ENCODE results near the gene ARL5C. TPM values are rescaled to one million over a fixed set of nuclear protein-coding genes. Genes with fewer than 3 reads are reported as not detected.

Gene ARL5C
- total RNA-seq, 1 experiment from 2014 or later = not detected

DNA sequence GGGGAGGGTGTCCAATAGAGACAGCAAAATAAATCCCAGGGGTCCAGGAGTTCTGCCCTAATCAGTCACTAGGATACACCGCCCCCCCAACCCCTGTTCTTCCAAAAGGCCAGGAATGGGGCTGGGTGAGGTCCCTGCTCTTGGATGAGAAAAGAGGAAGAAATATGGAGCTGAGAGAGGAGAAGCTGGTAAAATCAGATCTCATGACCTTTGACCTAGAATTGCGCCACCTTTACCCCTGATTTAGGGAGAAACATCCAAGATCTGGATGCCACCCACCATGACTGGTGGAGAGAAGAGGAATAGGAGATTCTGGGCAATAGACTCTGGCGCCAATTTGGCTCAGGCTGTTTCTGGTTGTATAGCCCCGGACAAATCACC, 32.2 kb upstream of the ARL5C start (continued):
- TF ChIP-seq ZNF671 (CRISPR knock-in tag; IDR thresholded peaks at IDR 0.05) = no peak
- no peak for TF ChIP-seq RORB (CRISPR knock-in tag; IDR thresholded peaks at IDR 0.05)
- no peak for TF ChIP-seq ZNF232 (CRISPR knock-in tag; IDR thresholded peaks at IDR 0.05)
- TF ChIP-seq, protein P1, sequence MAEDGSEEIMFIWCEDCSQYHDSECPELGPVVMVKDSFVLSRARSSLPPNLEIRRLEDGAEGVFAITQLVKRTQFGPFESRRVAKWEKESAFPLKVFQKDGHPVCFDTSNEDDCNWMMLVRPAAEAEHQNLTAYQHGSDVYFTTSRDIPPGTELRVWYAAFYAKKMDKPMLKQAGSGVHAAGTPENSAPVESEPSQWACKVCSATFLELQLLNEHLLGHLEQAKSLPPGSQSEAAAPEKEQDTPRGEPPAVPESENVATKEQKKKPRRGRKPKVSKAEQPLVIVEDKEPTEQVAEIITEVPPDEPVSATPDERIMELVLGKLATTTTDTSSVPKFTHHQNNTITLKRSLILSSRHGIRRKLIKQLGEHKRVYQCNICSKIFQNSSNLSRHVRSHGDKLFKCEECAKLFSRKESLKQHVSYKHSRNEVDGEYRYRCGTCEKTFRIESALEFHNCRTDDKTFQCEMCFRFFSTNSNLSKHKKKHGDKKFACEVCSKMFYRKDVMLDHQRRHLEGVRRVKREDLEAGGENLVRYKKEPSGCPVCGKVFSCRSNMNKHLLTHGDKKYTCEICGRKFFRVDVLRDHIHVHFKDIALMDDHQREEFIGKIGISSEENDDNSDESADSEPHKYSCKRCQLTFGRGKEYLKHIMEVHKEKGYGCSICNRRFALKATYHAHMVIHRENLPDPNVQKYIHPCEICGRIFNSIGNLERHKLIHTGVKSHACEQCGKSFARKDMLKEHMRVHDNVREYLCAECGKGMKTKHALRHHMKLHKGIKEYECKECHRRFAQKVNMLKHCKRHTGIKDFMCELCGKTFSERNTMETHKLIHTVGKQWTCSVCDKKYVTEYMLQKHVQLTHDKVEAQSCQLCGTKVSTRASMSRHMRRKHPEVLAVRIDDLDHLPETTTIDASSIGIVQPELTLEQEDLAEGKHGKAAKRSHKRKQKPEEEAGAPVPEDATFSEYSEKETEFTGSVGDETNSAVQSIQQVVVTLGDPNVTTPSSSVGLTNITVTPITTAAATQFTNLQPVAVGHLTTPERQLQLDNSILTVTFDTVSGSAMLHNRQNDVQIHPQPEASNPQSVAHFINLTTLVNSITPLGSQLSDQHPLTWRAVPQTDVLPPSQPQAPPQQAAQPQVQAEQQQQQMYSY (CRISPR knock-in tag; IDR thresholded peaks at IDR 0.05) = no peak
- no peak for TF ChIP-seq RELA (CRISPR knock-in tag; IDR thresholded peaks at IDR 0.05; ENCODE audit: borderline replicate concordance)
- no peak for TF ChIP-seq JUN (CRISPR knock-in tag; IDR thresholded peaks at IDR 0.05)
- TF ChIP-seq, protein P2, sequence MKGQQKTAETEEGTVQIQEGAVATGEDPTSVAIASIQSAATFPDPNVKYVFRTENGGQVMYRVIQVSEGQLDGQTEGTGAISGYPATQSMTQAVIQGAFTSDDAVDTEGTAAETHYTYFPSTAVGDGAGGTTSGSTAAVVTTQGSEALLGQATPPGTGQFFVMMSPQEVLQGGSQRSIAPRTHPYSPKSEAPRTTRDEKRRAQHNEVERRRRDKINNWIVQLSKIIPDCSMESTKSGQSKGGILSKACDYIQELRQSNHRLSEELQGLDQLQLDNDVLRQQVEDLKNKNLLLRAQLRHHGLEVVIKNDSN (CRISPR knock-in tag; IDR thresholded peaks at IDR 0.05) = no peak
- TF ChIP-seq, protein P3, sequence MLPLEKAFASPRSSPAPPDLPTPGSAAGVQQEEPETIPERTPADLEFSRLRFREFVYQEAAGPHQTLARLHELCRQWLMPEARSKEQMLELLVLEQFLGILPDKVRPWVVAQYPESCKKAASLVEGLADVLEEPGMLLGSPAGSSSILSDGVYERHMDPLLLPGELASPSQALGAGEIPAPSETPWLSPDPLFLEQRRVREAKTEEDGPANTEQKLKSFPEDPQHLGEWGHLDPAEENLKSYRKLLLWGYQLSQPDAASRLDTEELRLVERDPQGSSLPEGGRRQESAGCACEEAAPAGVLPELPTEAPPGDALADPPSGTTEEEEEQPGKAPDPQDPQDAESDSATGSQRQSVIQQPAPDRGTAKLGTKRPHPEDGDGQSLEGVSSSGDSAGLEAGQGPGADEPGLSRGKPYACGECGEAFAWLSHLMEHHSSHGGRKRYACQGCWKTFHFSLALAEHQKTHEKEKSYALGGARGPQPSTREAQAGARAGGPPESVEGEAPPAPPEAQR (CRISPR knock-in tag; IDR thresholded peaks at IDR 0.05) = no peak
- TF ChIP-seq, protein P4, sequence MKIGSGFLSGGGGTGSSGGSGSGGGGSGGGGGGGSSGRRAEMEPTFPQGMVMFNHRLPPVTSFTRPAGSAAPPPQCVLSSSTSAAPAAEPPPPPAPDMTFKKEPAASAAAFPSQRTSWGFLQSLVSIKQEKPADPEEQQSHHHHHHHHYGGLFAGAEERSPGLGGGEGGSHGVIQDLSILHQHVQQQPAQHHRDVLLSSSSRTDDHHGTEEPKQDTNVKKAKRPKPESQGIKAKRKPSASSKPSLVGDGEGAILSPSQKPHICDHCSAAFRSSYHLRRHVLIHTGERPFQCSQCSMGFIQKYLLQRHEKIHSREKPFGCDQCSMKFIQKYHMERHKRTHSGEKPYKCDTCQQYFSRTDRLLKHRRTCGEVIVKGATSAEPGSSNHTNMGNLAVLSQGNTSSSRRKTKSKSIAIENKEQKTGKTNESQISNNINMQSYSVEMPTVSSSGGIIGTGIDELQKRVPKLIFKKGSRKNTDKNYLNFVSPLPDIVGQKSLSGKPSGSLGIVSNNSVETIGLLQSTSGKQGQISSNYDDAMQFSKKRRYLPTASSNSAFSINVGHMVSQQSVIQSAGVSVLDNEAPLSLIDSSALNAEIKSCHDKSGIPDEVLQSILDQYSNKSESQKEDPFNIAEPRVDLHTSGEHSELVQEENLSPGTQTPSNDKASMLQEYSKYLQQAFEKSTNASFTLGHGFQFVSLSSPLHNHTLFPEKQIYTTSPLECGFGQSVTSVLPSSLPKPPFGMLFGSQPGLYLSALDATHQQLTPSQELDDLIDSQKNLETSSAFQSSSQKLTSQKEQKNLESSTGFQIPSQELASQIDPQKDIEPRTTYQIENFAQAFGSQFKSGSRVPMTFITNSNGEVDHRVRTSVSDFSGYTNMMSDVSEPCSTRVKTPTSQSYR (CRISPR knock-in tag; IDR thresholded peaks at IDR 0.05) = no peak
- no peak for TF ChIP-seq SMAD4 (CRISPR knock-in tag; IDR thresholded peaks at IDR 0.05)
- TF ChIP-seq SMAD3 (CRISPR knock-in tag; IDR thresholded peaks at IDR 0.05; ENCODE audit: borderline replicate concordance) = no peak
- no peak for TF ChIP-seq CBFB (CRISPR knock-in tag; IDR thresholded peaks at IDR 0.05; ENCODE audit: low read depth)

DNA sequence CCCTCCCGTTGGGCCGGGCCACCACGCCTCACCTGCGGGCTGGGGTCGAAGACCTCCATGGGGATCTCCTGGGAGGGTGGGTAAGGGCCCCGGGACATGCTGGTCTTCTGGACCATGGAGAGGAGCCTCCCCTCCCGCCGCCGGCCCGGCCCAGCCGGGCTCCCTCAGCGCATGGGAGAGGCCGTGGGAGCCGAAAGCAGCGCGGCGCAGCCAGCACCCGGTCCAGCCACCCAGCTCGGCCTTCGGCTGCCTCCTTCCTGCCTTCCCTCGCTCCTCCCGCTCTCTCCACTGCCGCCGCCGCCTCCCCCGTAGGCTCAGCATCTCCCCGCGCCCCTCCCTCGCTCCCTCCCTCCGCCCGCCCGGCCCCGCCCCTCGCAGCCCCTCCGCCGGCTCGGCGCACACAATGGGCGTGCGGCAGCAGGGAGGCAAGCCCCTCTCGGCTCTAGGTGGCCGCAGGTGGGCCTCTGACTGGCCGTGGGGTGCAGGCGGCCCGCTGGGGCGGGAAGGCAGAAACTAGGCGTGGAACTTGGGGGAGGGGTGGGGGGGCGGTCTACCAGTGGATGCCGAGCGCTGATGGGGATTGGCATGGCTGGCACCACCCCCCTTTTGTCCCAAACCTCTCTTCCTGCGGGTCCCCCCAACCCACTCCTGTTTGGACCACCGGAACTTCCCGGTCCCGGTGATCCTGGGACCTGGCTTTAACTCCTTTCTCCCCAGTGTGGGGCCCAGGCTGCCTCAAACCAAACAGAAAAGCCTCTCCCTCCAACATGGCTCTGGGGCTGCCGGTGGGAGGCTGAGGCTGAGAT, 31.6 kb upstream of the ARL5C start, which contains the start of gene CACNB1:
Gene CACNB1 (minus strand): TSS at position 290 of the 806 bp plus-strand sequence. CDS start 174 bp downstream, at position 116.
- TF ChIP-seq, protein P5, sequence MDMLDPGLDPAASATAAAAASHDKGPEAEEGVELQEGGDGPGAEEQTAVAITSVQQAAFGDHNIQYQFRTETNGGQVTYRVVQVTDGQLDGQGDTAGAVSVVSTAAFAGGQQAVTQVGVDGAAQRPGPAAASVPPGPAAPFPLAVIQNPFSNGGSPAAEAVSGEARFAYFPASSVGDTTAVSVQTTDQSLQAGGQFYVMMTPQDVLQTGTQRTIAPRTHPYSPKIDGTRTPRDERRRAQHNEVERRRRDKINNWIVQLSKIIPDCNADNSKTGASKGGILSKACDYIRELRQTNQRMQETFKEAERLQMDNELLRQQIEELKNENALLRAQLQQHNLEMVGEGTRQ (CRISPR knock-in tag; IDR thresholded peaks at IDR 0.05) = peak; percentile 37; the same call in 1 of the 2 replicates
- TF ChIP-seq MYBL2 (CRISPR knock-in tag; IDR thresholded peaks at IDR 0.05) = 0 out of 2 replicates have a peak, but pooled peaks have one; percentile 33
- no peak for TF ChIP-seq SOX15 (CRISPR knock-in tag; IDR thresholded peaks at IDR 0.05)
- peak; percentile 81 for TF ChIP-seq SP1 (CRISPR knock-in tag; conservative IDR thresholded peaks at IDR 0.05)
- TF ChIP-seq ZNF317 (CRISPR knock-in tag; IDR thresholded peaks at IDR 0.05; ENCODE audit: borderline replicate concordance, low read depth) = peak; percentile 51; the same call in 1 of the 2 replicates
- peak; percentile 36; the same call in 1 of the 2 replicates for TF ChIP-seq ZNF263 (CRISPR knock-in tag; IDR thresholded peaks at IDR 0.05; ENCODE audit: low read depth)
- TF ChIP-seq, protein P6, sequence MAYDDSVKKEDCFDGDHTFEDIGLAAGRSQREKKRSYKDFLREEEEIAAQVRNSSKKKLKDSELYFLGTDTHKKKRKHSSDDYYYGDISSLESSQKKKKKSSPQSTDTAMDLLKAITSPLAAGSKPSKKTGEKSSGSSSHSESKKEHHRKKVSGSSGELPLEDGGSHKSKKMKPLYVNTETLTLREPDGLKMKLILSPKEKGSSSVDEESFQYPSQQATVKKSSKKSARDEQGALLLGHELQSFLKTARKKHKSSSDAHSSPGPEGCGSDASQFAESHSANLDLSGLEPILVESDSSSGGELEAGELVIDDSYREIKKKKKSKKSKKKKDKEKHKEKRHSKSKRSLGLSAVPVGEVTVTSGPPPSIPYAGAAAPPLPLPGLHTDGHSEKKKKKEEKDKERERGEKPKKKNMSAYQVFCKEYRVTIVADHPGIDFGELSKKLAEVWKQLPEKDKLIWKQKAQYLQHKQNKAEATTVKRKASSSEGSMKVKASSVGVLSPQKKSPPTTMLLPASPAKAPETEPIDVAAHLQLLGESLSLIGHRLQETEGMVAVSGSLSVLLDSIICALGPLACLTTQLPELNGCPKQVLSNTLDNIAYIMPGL (CRISPR knock-in tag; IDR thresholded peaks at IDR 0.05) = 0 out of 2 replicates have a peak, but pooled peaks have one; percentile 64
- no peak for TF ChIP-seq ZNF396 (CRISPR knock-in tag; IDR thresholded peaks at IDR 0.05; ENCODE audit: borderline replicate concordance)
- TF ChIP-seq, protein P7, sequence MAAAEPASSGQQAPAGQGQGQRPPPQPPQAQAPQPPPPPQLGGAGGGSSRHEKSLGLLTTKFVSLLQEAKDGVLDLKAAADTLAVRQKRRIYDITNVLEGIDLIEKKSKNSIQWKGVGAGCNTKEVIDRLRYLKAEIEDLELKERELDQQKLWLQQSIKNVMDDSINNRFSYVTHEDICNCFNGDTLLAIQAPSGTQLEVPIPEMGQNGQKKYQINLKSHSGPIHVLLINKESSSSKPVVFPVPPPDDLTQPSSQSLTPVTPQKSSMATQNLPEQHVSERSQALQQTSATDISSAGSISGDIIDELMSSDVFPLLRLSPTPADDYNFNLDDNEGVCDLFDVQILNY (CRISPR knock-in tag; IDR thresholded peaks at IDR 0.05) = peak; percentile 85
- no peak for TF ChIP-seq GRHL2 (CRISPR knock-in tag; IDR thresholded peaks at IDR 0.05; ENCODE audit: insufficient replicate concordance, severe bottlenecking)
- peak; percentile 58 for TF ChIP-seq ZNF423 (CRISPR knock-in tag; IDR thresholded peaks at IDR 0.05)
- DNase-seq (ENCODE audit: low spot score) (peak; percentile 85), ATAC-seq (peak; percentile 68)
- H3K27me3 Mint-ChIP-seq (ENCODE audit: low read depth) = no peaks in the 10 kb centered on the region; the same call in 1 of the 2 replicates
- H3K27ac Mint-ChIP-seq = peak within 1 kb of the TSS; percentile 74
- ChIA-PET CTCF (interaction anchor here (0.6 to 5.3 kb wide), 9 partner anchors 10 to 47 kb away, joined by 3 to 62 read pairs (median 5); partner anchors contain the start of gene ARL5C), POLR2A (no interaction called here)
- no peaks in the 10 kb centered on the region for H3K9me3 Mint-ChIP-seq
- H3K4me3 Mint-ChIP-seq = peak within 1 kb of the TSS; percentile 98
- H3K4me1 Mint-ChIP-seq = peaks cover 54% of the 10 kb centered on the region
- H3K36me3 Mint-ChIP-seq = peaks cover 37% of the 10 kb centered on the region

All from WTC11 (cell line).